Epithelial cell of proximal tubule (primary cell): ENCODE measurements around the gene NANOS2. TPM values are rescaled to one million over a fixed set of nuclear protein-coding genes. Genes with fewer than 3 reads are reported as not detected.

Source experiments
- DNase-seq: peaks from one replicate; pipeline ENCODE4 v3.0.0-alpha.2; 2011; ENCODE audit warnings: low read depth
- H3K4me3 ChIP-seq: 2 replicates; pipeline ENCODE4 v1.5.1; 2011; ENCODE audit warnings: low read depth, mild to moderate bottlenecking, low read length
- CTCF ChIP-seq: conservative IDR thresholded peaks from 2 replicates; pipeline ENCODE4 v1.5.1; 2012; ENCODE audit warnings: low read depth, mild to moderate bottlenecking, low read length
- total RNA-seq: library from RNA; depleted of rRNA; stranded (reverse); fragments of >200 nt; gene quantifications from 2 replicates; pipeline ENCODE4 v1.2.3, GENCODE V29; 2015

NANOS2 gene
- not detected in 2 replicates for total RNA-seq

GRCh38 chr19:45913874-45914830 is at the start of gene NANOS2:
Gene NANOS2 (minus strand): TSS chr19:45914778. CDS start chr19:45914693, 85 bp downstream.
- DNase-seq: no peak
- peak; percentile 3 for TF ChIP-seq CTCF
- no peak within 1 kb of the TSS for H3K4me3 ChIP-seq

GRCh38 chr19:45962021-45962420 is 47.4 kb upstream of the NANOS2 start:
- no peak for DNase-seq
- TF ChIP-seq CTCF: no peak
- no peak overlapping the region for H3K4me3 ChIP-seq

GRCh38 chr19:45960595-45961235 is 46.1 kb upstream of the NANOS2 start:
- no peak for DNase-seq
- H3K4me3 ChIP-seq: no peak overlapping the region
- TF ChIP-seq CTCF: peak; percentile 5

GRCh38 chr19:45959517-45960025 is 45.0 kb upstream of the NANOS2 start:
- no peak for TF ChIP-seq CTCF

GRCh38 chr19:45958769-45959516 is 44.4 kb upstream of the NANOS2 start:
- no peak overlapping the region for H3K4me3 ChIP-seq
- no peak for DNase-seq
- no peak for TF ChIP-seq CTCF

More at GRCh38 chr19:45959517-45960025, 45.0 kb upstream of the NANOS2 start:
- no peak overlapping the region for H3K4me3 ChIP-seq
- DNase-seq: no peak

- no peak for DNase-seq
- TF ChIP-seq CTCF: no peak
- H3K4me3 ChIP-seq: no peak overlapping the region
Observed at GRCh38 chr19:45958320-45958719, 43.7 kb upstream of the NANOS2 start.
